ENCODE measurements around the gene IFNB1.

GRCh38 chr9:21031808-21032183 lies 45.9 kb downstream of the IFNB1 start:
- TF ChIP-seq CTCF (IDR thresholded peaks at IDR 0.05) (no peak), POLR2A (IDR thresholded peaks at IDR 0.05) (no peak)

Data from esophagus squamous epithelium (tissue), 4 donors.